GM18498 (cell line): ENCODE data around the gene ATP2C2.
"Not testable (repeated sequence)": the region's sequence is repeated elsewhere in the genome, so short reads cannot be mapped to it uniquely, and the experiment has no call there.

ENCODE experiments used
- ATAC-seq: cut with Tn5 transposase; IDR thresholded peaks from one replicate; pipeline ENCODE4 v1.9.1; 2021; ENCODE audit warnings: mild to moderate bottlenecking, moderate library complexity; ENCODE audit not compliant: unreplicated experiment

Gene ATP2C2

GRCh38 chr16:84418056-84418849, 49.9 kb downstream of the ATP2C2 start:
- no peak for ATAC-seq

GRCh38 chr16:84419730-84420129, 51.4 kb downstream of the ATP2C2 start:
- no peak for ATAC-seq

- not testable (repeated sequence) for ATAC-seq
Observed at GRCh38 chr16:84420556-84420955, 52.2 kb downstream of the ATP2C2 start.

GRCh38 chr16:84421081-84421937, 53.0 kb downstream of the ATP2C2 start:
- ATAC-seq: no peak

GRCh38 chr16:84421938-84422220, 53.5 kb downstream of the ATP2C2 start:
- no peak for ATAC-seq

GRCh38 chr16:84423416-84423837, 55.1 kb downstream of the ATP2C2 start:
- ATAC-seq: no peak

- no peak for ATAC-seq
Observed at GRCh38 chr16:84425696-84426095, 57.4 kb downstream of the ATP2C2 start.

GRCh38 chr16:84426804-84427203, 58.5 kb downstream of the ATP2C2 start:
- no peak for ATAC-seq

GRCh38 chr16:84427553-84427952, 59.2 kb downstream of the ATP2C2 start:
- ATAC-seq: no peak

GRCh38 chr16:84430860-84431259, 62.5 kb downstream of the ATP2C2 start:
- no peak for ATAC-seq

GRCh38 chr16:84434800-84435199, 66.5 kb downstream of the ATP2C2 start:
- ATAC-seq: no peak

GRCh38 chr16:84436196-84436595, 67.9 kb downstream of the ATP2C2 start:
- ATAC-seq: no peak

GRCh38 chr16:84438971-84439696, 70.8 kb downstream of the ATP2C2 start:
- no peak for ATAC-seq

GRCh38 chr16:84442416-84443145, 74.2 kb downstream of the ATP2C2 start:
- ATAC-seq: no peak

- ATAC-seq: no peak
Observed at GRCh38 chr16:84443166-84443802, 74.9 kb downstream of the ATP2C2 start.

GRCh38 chr16:84444476-84444875, 76.1 kb downstream of the ATP2C2 start:
- no peak for ATAC-seq

GRCh38 chr16:84446084-84446483, 77.7 kb downstream of the ATP2C2 start:
- ATAC-seq: no peak

GRCh38 chr16:84446596-84447392, 78.5 kb downstream of the ATP2C2 start:
- ATAC-seq: no peak

GRCh38 chr16:84448444-84448843, 80.1 kb downstream of the ATP2C2 start:
- ATAC-seq: no peak
